ENCODE results near the gene LRRK2. TPM values are rescaled to one million over a fixed set of nuclear protein-coding genes. Genes with fewer than 3 reads are reported as not detected.

LRRK2 gene
- total RNA-seq, 2 experiments from 2014 or later, result 5.9 to 28.4 TPM

DNA sequence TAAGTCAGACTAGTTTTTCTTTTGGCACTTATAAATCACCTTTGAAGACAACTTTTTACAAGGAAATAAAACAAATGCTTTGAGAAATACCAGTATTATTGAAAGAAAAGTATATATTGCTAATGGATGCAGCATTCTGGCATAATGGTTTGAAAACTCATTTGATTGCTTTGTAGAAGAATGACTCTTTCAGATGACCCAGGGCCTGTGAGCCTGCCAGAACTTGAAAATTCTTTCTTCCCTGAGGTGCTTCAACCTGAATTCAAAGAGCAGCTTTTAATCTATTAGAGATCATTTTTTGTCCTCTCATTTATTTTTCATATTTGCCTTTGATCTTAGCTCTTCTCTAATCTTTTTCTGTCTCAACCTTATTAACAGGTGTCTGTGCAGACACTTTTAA is 87.4 kb downstream of the LRRK2 start:
- ChIA-PET POLR2A (interaction anchor here (1.3 to 1.4 kb wide), 2 partner anchors 18 to 44 kb away, joined by 3 to 4 read pairs; no protein-coding TSS in a partner anchor), CTCF (ENCODE audit: unreplicated experiment) (no interaction called here)
- H3K9me3 ChIP-seq (ENCODE audit: low read length), result no peaks in the 10 kb centered on the region
- TF ChIP-seq, protein P1, sequence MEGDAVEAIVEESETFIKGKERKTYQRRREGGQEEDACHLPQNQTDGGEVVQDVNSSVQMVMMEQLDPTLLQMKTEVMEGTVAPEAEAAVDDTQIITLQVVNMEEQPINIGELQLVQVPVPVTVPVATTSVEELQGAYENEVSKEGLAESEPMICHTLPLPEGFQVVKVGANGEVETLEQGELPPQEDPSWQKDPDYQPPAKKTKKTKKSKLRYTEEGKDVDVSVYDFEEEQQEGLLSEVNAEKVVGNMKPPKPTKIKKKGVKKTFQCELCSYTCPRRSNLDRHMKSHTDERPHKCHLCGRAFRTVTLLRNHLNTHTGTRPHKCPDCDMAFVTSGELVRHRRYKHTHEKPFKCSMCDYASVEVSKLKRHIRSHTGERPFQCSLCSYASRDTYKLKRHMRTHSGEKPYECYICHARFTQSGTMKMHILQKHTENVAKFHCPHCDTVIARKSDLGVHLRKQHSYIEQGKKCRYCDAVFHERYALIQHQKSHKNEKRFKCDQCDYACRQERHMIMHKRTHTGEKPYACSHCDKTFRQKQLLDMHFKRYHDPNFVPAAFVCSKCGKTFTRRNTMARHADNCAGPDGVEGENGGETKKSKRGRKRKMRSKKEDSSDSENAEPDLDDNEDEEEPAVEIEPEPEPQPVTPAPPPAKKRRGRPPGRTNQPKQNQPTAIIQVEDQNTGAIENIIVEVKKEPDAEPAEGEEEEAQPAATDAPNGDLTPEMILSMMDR (conservative IDR thresholded peaks at IDR 0.05; ENCODE audit: low read length), result no peak
- no peak for TF ChIP-seq EZH2phosphoT487 (IDR thresholded peaks at IDR 0.05; ENCODE audit: borderline replicate concordance, low read depth, low read length)
- intact Hi-C loops (cut with micrococcal nuclease; ENCODE audit: unreplicated experiment), result loop anchor here (1.0 to 5.0 kb wide), 5 partner anchors 50 to 205 kb away; partner anchors contain the start of genes LRRK2 and SLC2A13
- peak overlapping the region; percentile 42 for H3K4me2 ChIP-seq (ENCODE audit: low read length)
- no peaks in the 10 kb centered on the region for H3K9me2 ChIP-seq (ENCODE audit: insufficient read depth, low read length)
- peaks cover 31% of the 10 kb centered on the region for H3K36me3 ChIP-seq (ENCODE audit: insufficient read depth, low read length)
- H2AFZ ChIP-seq (ENCODE audit: low read length), result peak overlapping the region; percentile 75; the same call in 1 of the 2 replicates
- no TSS peak for BruUV-seq (replicated peaks)
- DNase-seq (ENCODE audit: low spot score), result no peak
- no peak overlapping the region for H3K4me3 ChIP-seq (ENCODE audit: low read depth, low read length, poor library complexity, severe bottlenecking)
- no peaks in the 10 kb centered on the region for H3K79me2 ChIP-seq (ENCODE audit: insufficient read depth, low read depth, low read length)
- peaks cover 36% of the 10 kb centered on the region for H3K4me1 ChIP-seq (ENCODE audit: insufficient read depth, low read length, poor library complexity, severe bottlenecking)
- peak overlapping the region; percentile 29 for H3K27ac ChIP-seq (ENCODE audit: low read depth, low read length, poor library complexity, severe bottlenecking)
- H4K20me1 ChIP-seq (ENCODE audit: insufficient read depth, low read length), result no peaks in the 10 kb centered on the region

DNA sequence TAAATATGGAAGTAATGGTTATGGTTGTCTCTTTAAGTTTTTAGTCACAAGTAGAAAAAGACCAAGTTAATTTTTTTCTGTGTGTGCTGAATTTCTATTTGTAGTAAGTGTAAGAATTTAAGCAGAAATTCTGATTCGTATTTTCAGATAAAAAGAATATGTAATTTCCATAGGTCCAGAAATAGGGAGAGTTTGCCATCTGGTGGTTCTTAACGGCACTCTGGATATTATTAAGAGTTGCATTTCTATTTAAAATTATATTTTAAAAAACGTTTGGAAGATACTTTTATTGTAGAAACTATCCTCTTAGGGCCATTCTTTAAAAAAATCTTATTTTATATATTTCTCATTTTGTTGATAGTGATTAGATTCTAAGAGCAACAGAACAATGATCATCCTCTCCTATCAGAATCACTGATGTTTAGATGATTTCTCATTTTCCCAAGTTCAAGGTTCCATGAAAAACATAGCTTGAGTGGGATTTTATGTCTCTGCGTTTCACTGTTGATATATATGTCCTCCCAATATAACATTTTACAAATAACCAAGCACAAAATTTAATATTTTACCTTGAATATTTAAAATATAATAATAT is 88.3 kb downstream of the LRRK2 start:
- no peaks in the 10 kb centered on the region for H3K9me2 ChIP-seq (ENCODE audit: insufficient read depth, low read length)
- no peak overlapping the region for H3K4me3 ChIP-seq (ENCODE audit: low read depth, low read length, poor library complexity, severe bottlenecking)
- peak overlapping the region; percentile 50 for H3K4me2 ChIP-seq (ENCODE audit: low read length)
- no peaks in the 10 kb centered on the region for H3K9me3 ChIP-seq (ENCODE audit: low read length)
- CTCF ChIA-PET (ENCODE audit: unreplicated experiment), result interaction anchor here (1.1 kb wide), 1 partner anchor 81 kb away, joined by 3 read pairs; no protein-coding TSS in a partner anchor
- POLR2A ChIA-PET, result interaction anchor here (0.8 to 1.8 kb wide), 10 partner anchors 9 to 308 kb away, joined by 3 to 15 read pairs (median 6); no protein-coding TSS in a partner anchor
- H3K27ac ChIP-seq (ENCODE audit: low read depth, low read length, poor library complexity, severe bottlenecking), result peak overlapping the region; percentile 35
- no peak for TF ChIP-seq EZH2phosphoT487 (IDR thresholded peaks at IDR 0.05; ENCODE audit: borderline replicate concordance, low read depth, low read length)
- TF ChIP-seq, protein P1 (conservative IDR thresholded peaks at IDR 0.05; ENCODE audit: low read length), result peak; percentile 97
- peaks cover 31% of the 10 kb centered on the region for H3K36me3 ChIP-seq (ENCODE audit: insufficient read depth, low read length)
- peak; percentile 54 for DNase-seq (ENCODE audit: low spot score)
- H3K79me2 ChIP-seq (ENCODE audit: insufficient read depth, low read depth, low read length), result no peaks in the 10 kb centered on the region
- peak overlapping the region; percentile 75; the same call in 1 of the 2 replicates for H2AFZ ChIP-seq (ENCODE audit: low read length)
- H3K4me1 ChIP-seq (ENCODE audit: insufficient read depth, low read length, poor library complexity, severe bottlenecking), result peaks cover 36% of the 10 kb centered on the region
- BruUV-seq (replicated peaks), result no TSS peak
- intact Hi-C loops (cut with micrococcal nuclease; ENCODE audit: unreplicated experiment), result loop anchor here (1.0 to 5.0 kb wide), 6 partner anchors 51 to 302 kb away; partner anchors contain the start of genes LRRK2 and SLC2A13
- no peaks in the 10 kb centered on the region for H4K20me1 ChIP-seq (ENCODE audit: insufficient read depth, low read length)

Data from OCI-LY7 (cell line).